Pons (tissue), 1 donor: Measurements from ENCODE around the gene CST3.
"Not testable (repeated sequence)": the region's sequence is repeated elsewhere in the genome, so short reads cannot be mapped to it uniquely, and the experiment has no call there.

ENCODE experiments used
- DNase-seq: peaks from one replicate; pipeline ENCODE4 v3.0.0-alpha.2; 2016; ENCODE audit warnings: low spot score

Gene CST3

GRCh38 chr20:23662276-23662870 lies 24.6 kb upstream of the CST3 start:
- no peak for DNase-seq

GRCh38 chr20:23661002-23661429 lies 23.3 kb upstream of the CST3 start:
- no peak for DNase-seq

- no peak for DNase-seq
These were observed 22.5 kb upstream of the CST3 start for GRCh38 chr20:23659989-23660837.

- DNase-seq: not testable (repeated sequence)
These were observed 21.8 kb upstream of the CST3 start for GRCh38 chr20:23659610-23659988.

GRCh38 chr20:23658989-23659609 lies 21.3 kb upstream of the CST3 start:
- no peak for DNase-seq

GRCh38 chr20:23658336-23658735 lies 20.6 kb upstream of the CST3 start:
- DNase-seq: no peak

GRCh38 chr20:23657202-23657601 lies 19.4 kb upstream of the CST3 start:
- DNase-seq: no peak

- no peak for DNase-seq
These were observed 18.6 kb upstream of the CST3 start for GRCh38 chr20:23656372-23656771.

GRCh38 chr20:23655491-23656211 lies 17.9 kb upstream of the CST3 start:
- peak; percentile 86 for DNase-seq

- DNase-seq: peak; percentile 44
These were observed 17.0 kb upstream of the CST3 start for GRCh38 chr20:23654717-23655116.

GRCh38 chr20:23654000-23654399 lies 16.2 kb upstream of the CST3 start:
- DNase-seq: no peak

- DNase-seq: no peak
These were observed 15.7 kb upstream of the CST3 start for GRCh38 chr20:23653400-23653938.

GRCh38 chr20:23652926-23653325 lies 15.2 kb upstream of the CST3 start:
- DNase-seq: no peak

GRCh38 chr20:23652371-23652770 lies 14.6 kb upstream of the CST3 start:
- no peak for DNase-seq

GRCh38 chr20:23651117-23651516 lies 13.4 kb upstream of the CST3 start:
- DNase-seq: no peak

- DNase-seq: no peak
These were observed 12.2 kb upstream of the CST3 start for GRCh38 chr20:23649830-23650417.

- DNase-seq: no peak
These were observed 11.5 kb upstream of the CST3 start for GRCh38 chr20:23649242-23649641.

- no peak for DNase-seq
These were observed 9.6 kb upstream of the CST3 start for GRCh38 chr20:23647346-23647745.

GRCh38 chr20:23646106-23646873 lies 8.5 kb upstream of the CST3 start:
- DNase-seq: no peak

- no peak for DNase-seq
These were observed 7.8 kb upstream of the CST3 start for GRCh38 chr20:23645575-23645974.

GRCh38 chr20:23644164-23644563 lies 6.4 kb upstream of the CST3 start:
- no peak for DNase-seq
